DND-41 (cell line): ENCODE measurements around the gene LHX6.

Experiments used
- ATAC-seq: fragments of 200-7000 bp; cut with Tn5 transposase; 3 replicates; pipeline ENCODE4 v1.9.1; 2021; ENCODE audit warnings: low read depth; ENCODE audit not compliant: insufficient read depth
- DNase-seq: peaks from one replicate; pipeline ENCODE4 v3.0.0-alpha.2; 2020
- H2AFZ ChIP-seq: 2 replicates; pipeline ENCODE4 v1.6.0; 2012; ENCODE audit warnings: low read depth, low read length
- H3K27ac ChIP-seq: 2 replicates; pipeline ENCODE4 v1.5.1; 2012; ENCODE audit warnings: low read length, inconsistent platforms
- H3K27me3 ChIP-seq: fragments of 200-600 bp; sonication (generic); 2 replicates; pipeline ENCODE4 v1.6.0; 2012; ENCODE audit warnings: low read length, mild to moderate bottlenecking, inconsistent platforms; ENCODE audit not compliant: insufficient read depth, poor library complexity
- H3K36me3 ChIP-seq: 2 replicates; pipeline ENCODE4 v1.5.1; 2012; ENCODE audit warnings: low read length, inconsistent platforms; ENCODE audit not compliant: insufficient read depth
- H3K4me1 ChIP-seq: 2 replicates; pipeline ENCODE4 v1.5.1; 2012; ENCODE audit warnings: mild to moderate bottlenecking, low read length; ENCODE audit not compliant: insufficient read depth
- H3K4me2 ChIP-seq: 2 replicates; pipeline ENCODE4 v1.6.0; 2012; ENCODE audit warnings: mild to moderate bottlenecking, moderate library complexity, low read length, inconsistent platforms; ENCODE audit not compliant: insufficient read depth
- H3K4me3 ChIP-seq, 2 experiments: fragments of 200-600 bp in 1 of 2; shearing (Covaris generic) in 1 of 2; 2 replicates each; pipeline ENCODE4 v1.5.1; 2012 to 2016; ENCODE audit warnings: inconsistent platforms in 2 of 2, low read length in 2 of 2, mild to moderate bottlenecking in 2 of 2, low read depth in 1 of 2, moderate library complexity in 1 of 2
- H3K79me2 ChIP-seq: 2 replicates; pipeline ENCODE4 v1.6.0; 2012; ENCODE audit warnings: low read length, inconsistent platforms; ENCODE audit not compliant: insufficient read depth
- H3K9ac ChIP-seq: 2 replicates; pipeline ENCODE4 v1.6.0; 2012; ENCODE audit warnings: low read depth, mild to moderate bottlenecking, inconsistent platforms, low read length, moderate library complexity
- H3K9me3 ChIP-seq: 2 replicates; pipeline ENCODE4 v1.5.1; 2012; ENCODE audit warnings: low read length, moderate library complexity, mild to moderate bottlenecking, inconsistent platforms; ENCODE audit not compliant: insufficient read depth, severe bottlenecking
- H4K20me1 ChIP-seq: 2 replicates; pipeline ENCODE4 v1.6.0; 2012; ENCODE audit warnings: low read length; ENCODE audit not compliant: insufficient read depth
- EZH2 ChIP-seq: IDR thresholded peaks from 3 replicates; pipeline ENCODE4 v1.6.1; 2012; ENCODE audit warnings: borderline replicate concordance, low read depth, mild to moderate bottlenecking, moderate library complexity, low read length, inconsistent platforms; ENCODE audit not compliant: severe bottlenecking
- TF ChIP-seq, protein P1 (sequence below): IDR thresholded peaks from 2 replicates; pipeline ENCODE4 v1.5.1; 2012; ENCODE audit warnings: borderline replicate concordance, low read length, moderate library complexity, mild to moderate bottlenecking; ENCODE audit not compliant: poor library complexity, severe bottlenecking; ENCODE audit errors: extremely low read depth

LHX6 gene

DNA sequence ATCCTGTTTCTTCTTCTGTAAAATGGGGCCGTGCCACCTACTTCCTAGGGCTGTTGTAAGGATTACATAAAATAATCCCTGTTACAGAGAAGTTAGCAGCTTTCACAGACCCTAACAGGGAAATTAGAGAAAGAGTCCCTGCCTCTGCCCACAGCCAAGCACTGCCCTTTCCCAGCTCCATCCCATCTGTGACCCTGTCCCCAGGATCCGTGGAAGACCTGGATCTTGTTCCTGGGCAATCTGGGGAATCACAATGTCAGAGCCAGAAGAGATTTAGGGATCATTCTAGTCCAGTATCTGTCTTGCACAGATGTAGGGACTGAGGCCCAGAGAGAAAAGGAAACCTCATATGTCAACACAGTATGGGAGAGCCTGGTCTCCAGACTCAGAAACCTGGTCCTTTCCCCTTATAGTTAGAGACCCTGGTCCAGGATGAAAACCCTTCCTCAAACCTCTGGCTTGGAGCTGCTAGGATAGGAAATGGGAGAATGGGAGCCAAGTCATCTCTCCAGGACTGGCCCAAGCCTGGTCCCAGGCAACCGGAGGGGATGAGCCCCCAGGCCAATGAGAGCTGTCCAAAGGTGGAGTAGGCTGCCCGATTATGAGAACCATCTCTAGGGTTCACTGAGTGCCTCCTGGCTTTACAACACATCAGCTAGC is 12.5 kb downstream of the LHX6 start:
- H3K4me2 ChIP-seq: no peak overlapping the region
- H3K4me1 ChIP-seq: no peaks in the 10 kb centered on the region
- no peak for DNase-seq
- no peaks in the 10 kb centered on the region for H3K36me3 ChIP-seq
- H3K27me3 ChIP-seq: no peaks in the 10 kb centered on the region
- H3K27ac ChIP-seq: no peak overlapping the region
- no peaks in the 10 kb centered on the region for H3K79me2 ChIP-seq
- no peak overlapping the region for H3K9ac ChIP-seq
- no peak overlapping the region for H3K4me3 ChIP-seq
- H4K20me1 ChIP-seq: no peaks in the 10 kb centered on the region
- no peaks in the 10 kb centered on the region for H3K9me3 ChIP-seq
- H2AFZ ChIP-seq: no peak overlapping the region
- TF ChIP-seq EZH2: no peak
- TF ChIP-seq, protein P1, sequence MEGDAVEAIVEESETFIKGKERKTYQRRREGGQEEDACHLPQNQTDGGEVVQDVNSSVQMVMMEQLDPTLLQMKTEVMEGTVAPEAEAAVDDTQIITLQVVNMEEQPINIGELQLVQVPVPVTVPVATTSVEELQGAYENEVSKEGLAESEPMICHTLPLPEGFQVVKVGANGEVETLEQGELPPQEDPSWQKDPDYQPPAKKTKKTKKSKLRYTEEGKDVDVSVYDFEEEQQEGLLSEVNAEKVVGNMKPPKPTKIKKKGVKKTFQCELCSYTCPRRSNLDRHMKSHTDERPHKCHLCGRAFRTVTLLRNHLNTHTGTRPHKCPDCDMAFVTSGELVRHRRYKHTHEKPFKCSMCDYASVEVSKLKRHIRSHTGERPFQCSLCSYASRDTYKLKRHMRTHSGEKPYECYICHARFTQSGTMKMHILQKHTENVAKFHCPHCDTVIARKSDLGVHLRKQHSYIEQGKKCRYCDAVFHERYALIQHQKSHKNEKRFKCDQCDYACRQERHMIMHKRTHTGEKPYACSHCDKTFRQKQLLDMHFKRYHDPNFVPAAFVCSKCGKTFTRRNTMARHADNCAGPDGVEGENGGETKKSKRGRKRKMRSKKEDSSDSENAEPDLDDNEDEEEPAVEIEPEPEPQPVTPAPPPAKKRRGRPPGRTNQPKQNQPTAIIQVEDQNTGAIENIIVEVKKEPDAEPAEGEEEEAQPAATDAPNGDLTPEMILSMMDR: no peak
- no peak for ATAC-seq

DNA sequence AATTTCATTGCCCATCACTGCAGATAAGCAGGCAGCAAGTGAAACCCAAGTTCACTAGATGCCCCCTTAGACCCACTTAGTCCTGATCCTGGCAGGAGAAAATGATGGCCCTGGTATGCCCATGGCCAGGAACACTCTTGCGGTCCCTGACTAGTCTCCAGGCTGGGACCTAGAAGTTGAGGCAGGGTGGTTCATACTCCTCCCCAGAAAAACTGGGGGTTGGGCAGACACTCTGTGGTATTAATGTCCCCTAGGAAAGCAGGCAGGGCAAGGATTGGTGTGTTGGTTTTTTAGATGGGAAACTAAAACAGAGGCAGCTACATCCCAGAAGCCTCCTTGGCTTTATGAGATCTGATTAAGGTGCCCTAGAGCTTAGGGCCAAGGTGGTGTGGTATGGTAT is 13.1 kb downstream of the LHX6 start:
- ATAC-seq (no peak), DNase-seq (no peak)
- no peak for TF ChIP-seq EZH2
- TF ChIP-seq, protein P1: no peak
- Histone ChIP-seq H3K4me3 (no peak overlapping the region), H2AFZ (no peak overlapping the region), H3K4me2 (no peak overlapping the region), H3K27ac (no peak overlapping the region), H3K36me3 (no peaks in the 10 kb centered on the region), H3K9me3 (no peaks in the 10 kb centered on the region), H4K20me1 (no peaks in the 10 kb centered on the region), H3K4me1 (no peaks in the 10 kb centered on the region), H3K27me3 (no peaks in the 10 kb centered on the region), H3K9ac (no peak overlapping the region), H3K79me2 (no peaks in the 10 kb centered on the region)

DNA sequence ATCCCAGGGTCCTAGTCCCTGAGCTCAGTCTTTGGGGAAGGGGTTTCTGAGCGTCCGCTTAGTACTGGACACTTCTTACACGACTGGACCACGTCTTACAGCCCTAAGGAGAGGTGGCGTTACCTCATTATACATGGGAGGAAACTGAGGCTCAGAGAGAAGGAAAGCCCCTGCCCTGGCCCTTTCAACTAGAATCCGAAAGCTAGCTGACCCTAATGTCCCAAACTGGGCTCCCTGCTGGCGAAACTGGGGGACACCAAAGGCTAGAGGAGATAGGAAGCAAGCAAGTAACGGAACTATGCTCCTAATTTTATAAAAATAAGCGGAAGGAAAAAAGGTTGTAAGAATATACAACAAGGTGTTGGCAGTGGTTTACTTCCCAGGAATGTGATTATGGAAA is 14.2 kb downstream of the LHX6 start:
- Histone ChIP-seq H3K27me3 (peaks cover 2% of the 10 kb centered on the region), H3K9me3 (no peaks in the 10 kb centered on the region), H3K4me3 (no peak overlapping the region), H3K4me2 (no peak overlapping the region), H2AFZ (no peak overlapping the region), H3K36me3 (no peaks in the 10 kb centered on the region), H3K79me2 (no peaks in the 10 kb centered on the region), H3K4me1 (no peaks in the 10 kb centered on the region), H3K27ac (no peak overlapping the region), H3K9ac (no peak overlapping the region), H4K20me1 (no peaks in the 10 kb centered on the region)
- ATAC-seq (no peak), DNase-seq (no peak)
- TF ChIP-seq, protein P1: no peak
- no peak for TF ChIP-seq EZH2
